Psoas muscle (tissue), 7 donors: ENCODE data around the gene ERO1A. TPM values are rescaled to one million over a fixed set of nuclear protein-coding genes. Genes with fewer than 3 reads are reported as not detected.

ENCODE experiments used
- polyA plus RNA-seq, 3 donors: library from polyadenylated mRNA; stranded (reverse); fragments of 200-250 nt; gene quantifications; one replicate each; pipeline ENCODE4 v1.2.3, GENCODE V29; 2013
- total RNA-seq, 4 donors: library from RNA; stranded (reverse); fragmentation: NEBNext Ultra II Directional in 2 of 4; extraction: Animal tissue kit (Norgen Biotek cat#: 25700) in 2 of 4; gene quantifications; one replicate each; pipeline versions ENCODE4 v1.2.1 to v1.2.4, GENCODE V29; 2021 to 2023
- donor health status: healthy with polysubstance abuse.
- donor health status: DM: no; HTN: no; CAD: no; lungs with moderate emphysema.
- donor health status: Bipolar disorder and iron deficiency.
- donor health status: healthy.
- donor health status: DM: no; HTN: no; CAD: no.
- donor health status: DM: no; HTN: no; CAD: no.
- donor health status: DM: yes; HTN: yes; CAD: no.

The ERO1A gene
- total and polyA plus RNA-seq, 7 donors: 6.9 to 22.3 (median 16.1) TPM

Other genes starting within 250 kb of the ERO1A start
- gene TXNDC16, start 143.1 kb downstream of the ERO1A start, total RNA-seq: 1 to 10 TPM; 1.8 to 4.2 (median 2.4) TPM
- gene TXNDC16, start 143.1 kb downstream of the ERO1A start, polyA plus RNA-seq: 1 to 10 TPM in 2 of 3 donors, under 1 TPM in 1; 0.42 to 1.7 (median 1.6) TPM
- gene GPR137C, start 142.7 kb downstream of the ERO1A start, total RNA-seq: 1 to 10 TPM in 1 of 4 donors, under 1 TPM in 3; 0.13 to 1.6 (median 0.29) TPM
- gene GPR137C, start 142.7 kb downstream of the ERO1A start, polyA plus RNA-seq: under 1 TPM; 0.31 to 0.58 (median 0.40) TPM
- gene PSMC6, start 11.6 kb upstream of the ERO1A start, total RNA-seq: 100 to 1,000 TPM in 3 of 4 donors, 10 to 100 TPM in 1; 80.6 to 178 (median 116) TPM
- 100 to 1,000 TPM; 144 to 292 (median 171) TPM for gene PSMC6, start 11.6 kb upstream of the ERO1A start, polyA plus RNA-seq
- 10 to 100 TPM; 12.5 to 24.7 (median 16.2) TPM for gene STYX, start 34.6 kb upstream of the ERO1A start, total RNA-seq
- gene STYX, start 34.6 kb upstream of the ERO1A start, polyA plus RNA-seq: 1 to 10 TPM; 6.5 to 9.1 (median 7.8) TPM
- gene GNPNAT1, start 96.0 kb upstream of the ERO1A start, total RNA-seq: 10 to 100 TPM in 3 of 4 donors, 1 to 10 TPM in 1; 7.9 to 17.0 (median 15.2) TPM
- 10 to 100 TPM; 11.9 to 54.0 (median 27.8) TPM for gene GNPNAT1, start 96.0 kb upstream of the ERO1A start, polyA plus RNA-seq